Measurements from ENCODE around the gene PIEZO1. TPM values are rescaled to one million over a fixed set of nuclear protein-coding genes. Genes with fewer than 3 reads are reported as not detected.

PIEZO1 gene
- total RNA-seq, 1 experiment from 2014 or later, result 375 TPM

DNA sequence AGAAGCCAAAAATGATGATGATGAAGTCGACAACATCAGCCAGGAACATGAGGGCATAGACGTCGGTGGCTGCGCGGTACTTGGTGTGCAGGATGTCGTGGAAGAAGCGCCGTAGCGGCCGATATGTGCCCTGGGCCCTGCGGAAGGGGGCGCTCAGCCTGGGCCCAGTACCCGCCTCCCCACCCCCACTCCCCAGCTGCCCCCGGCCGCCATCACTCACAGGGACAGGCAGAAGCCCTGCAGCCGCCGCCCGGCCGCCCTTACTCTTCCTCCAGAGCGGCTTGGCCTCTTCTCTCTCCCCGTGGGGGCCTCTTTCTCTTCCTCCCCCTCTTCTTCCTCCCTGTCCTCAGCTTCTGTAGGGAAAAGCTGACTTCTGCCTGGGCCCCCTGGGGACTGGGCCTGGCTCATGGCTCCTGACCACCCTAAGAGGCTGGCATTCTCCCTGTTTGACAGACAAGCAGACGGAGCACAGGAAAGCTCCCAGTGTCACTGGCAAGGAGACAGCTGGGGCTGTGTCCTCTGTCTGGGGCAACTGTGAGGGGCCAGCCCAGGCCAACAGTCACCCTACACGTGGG, 64.5 kb downstream of the PIEZO1 start:
- DNase-seq (ENCODE audit: low spot score), result no peak

- DNase-seq (ENCODE audit: low spot score), result no peak
Observed at GRCh38 chr16:88719933-88720296, 65.1 kb downstream of the PIEZO1 start.

GRCh38 chr16:88719267-88719932, 65.6 kb downstream of the PIEZO1 start:
- DNase-seq (ENCODE audit: low spot score), result no peak

DNA sequence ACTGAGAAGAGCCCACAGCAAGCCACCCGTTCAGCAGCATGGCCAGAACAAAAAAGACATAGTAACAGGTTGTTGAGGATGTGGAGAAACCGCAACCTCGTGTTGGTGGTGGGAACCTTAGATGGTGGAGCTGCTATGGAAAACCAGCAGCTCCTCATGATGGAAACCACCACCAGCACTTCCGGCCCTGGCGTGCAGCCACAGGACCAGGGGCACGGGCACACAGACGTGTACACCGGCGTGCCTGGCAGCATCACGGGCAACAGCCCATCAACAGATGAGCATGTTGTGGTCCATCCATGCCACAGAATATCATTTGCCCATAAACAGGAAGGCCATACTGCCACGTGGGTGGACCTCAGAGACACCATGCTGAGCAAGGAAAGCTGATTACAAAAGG, 66.8 kb downstream of the PIEZO1 start:
- no peak for DNase-seq (ENCODE audit: low spot score)

- no peak for DNase-seq (ENCODE audit: low spot score)
Observed at GRCh38 chr16:88716601-88717001, 68.4 kb downstream of the PIEZO1 start.

DNA sequence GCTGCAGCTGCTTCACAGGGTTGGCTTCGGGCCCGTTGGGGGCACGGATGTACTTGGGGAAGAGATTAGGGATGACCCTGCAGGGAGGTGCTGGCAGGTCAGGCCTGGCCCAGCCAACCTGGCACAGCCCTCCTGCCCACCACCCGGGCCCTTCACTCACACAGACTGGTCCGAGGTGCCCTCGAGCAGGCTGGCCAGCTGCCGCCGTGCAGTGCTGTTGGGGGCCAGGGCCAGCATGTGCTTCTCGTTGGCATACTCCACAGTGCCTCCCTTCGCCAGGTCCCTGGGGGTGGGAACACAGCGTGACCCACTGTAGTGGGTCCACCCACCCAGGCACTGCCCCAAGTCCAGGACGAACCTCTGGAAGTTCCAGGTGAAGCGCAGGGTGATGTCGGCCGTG, 68.8 kb downstream of the PIEZO1 start:
- no peak for DNase-seq (ENCODE audit: low spot score)

- DNase-seq (ENCODE audit: low spot score), result no peak
Observed at GRCh38 chr16:88715312-88716190, 69.5 kb downstream of the PIEZO1 start.

GRCh38 chr16:88714420-88715302, 70.4 kb downstream of the PIEZO1 start:
- DNase-seq (ENCODE audit: low spot score), result no peak

- peak; percentile 33 for DNase-seq (ENCODE audit: low spot score)
Observed at GRCh38 chr16:88713568-88714419, 71.2 kb downstream of the PIEZO1 start.

GRCh38 chr16:88713054-88713453, 72.0 kb downstream of the PIEZO1 start:
- no peak for DNase-seq (ENCODE audit: low spot score)

DNA sequence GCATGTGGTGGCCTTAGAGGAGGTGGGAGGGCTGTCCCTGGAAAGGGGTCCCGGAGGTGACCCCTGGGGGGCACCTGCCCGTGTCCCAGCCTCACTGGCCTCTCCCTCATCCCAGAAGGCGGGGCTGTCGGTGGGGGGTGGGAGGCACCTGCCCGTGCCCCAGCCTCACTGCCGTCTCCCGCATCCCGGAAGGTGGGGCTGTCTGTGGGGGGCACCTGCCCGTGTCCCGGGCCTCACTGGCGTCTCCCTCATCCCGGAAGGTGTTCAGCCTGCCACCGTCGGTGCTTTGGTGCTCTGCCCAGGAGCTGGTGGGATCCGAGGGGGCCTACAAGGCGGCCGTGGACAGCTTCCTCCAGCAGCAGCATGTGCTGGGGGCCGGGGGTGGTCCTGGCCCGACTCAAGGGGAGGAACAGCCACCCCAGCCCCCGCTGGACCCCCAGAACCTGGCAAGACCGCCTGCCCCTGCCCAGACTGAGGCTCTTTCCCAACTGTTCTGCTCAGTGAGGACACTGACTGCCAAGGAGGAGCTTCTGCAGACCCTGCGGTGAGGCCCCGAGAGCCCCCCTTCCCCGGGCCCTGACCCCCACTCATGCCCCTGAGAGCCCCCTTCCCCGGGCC, 72.5 kb downstream of the PIEZO1 start:
- DNase-seq (ENCODE audit: low spot score), result no peak

GRCh38 chr16:88711750-88712340, 73.2 kb downstream of the PIEZO1 start:
- peak; percentile 18 for DNase-seq (ENCODE audit: low spot score)

- DNase-seq (ENCODE audit: low spot score), result no peak
Observed at GRCh38 chr16:88710556-88710955, 74.5 kb downstream of the PIEZO1 start.

DNA sequence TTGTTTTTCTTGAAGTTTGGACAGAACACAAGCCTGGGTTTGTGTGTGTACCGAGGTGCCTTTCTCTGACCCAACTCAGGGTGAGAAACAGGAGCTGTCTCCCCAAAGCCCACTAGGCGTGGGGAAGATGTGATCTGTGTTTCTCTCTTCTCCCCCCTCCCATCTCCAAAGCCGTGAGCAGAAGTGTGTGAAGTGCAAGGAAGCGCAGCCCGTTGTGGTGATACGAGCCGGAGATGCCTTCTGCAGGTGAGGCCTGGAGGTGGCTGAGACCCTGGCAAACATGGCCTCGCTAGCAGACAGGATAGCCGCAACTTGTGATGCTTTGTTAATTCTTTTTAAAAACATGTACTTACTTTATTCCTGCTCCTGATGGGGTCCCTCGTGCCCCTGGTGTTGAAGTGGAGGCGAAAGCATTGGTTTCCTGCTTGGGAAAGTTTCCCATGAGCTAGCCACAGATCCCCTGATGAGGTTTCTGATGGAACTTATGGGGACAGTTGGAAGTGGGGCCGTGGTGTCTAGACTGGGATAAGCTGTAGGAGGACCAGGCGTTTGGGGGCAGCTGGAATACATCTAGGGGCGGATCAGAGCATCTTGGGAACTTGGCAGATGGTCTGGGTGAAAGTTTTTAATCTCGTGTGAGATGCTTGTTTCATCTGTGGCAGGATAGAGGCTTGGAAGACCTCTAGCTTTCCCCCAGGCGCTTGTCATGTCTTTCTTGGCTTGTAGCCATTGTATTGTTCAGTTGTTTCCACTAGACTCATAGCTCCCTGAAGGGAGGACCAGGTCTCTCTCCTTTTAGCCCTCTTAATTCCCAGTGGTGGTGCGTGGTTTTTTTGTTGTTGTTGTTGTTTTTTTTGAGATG, 77.8 kb downstream of the PIEZO1 start:
- DNase-seq (ENCODE audit: low spot score), result peak; percentile 12

DNA sequence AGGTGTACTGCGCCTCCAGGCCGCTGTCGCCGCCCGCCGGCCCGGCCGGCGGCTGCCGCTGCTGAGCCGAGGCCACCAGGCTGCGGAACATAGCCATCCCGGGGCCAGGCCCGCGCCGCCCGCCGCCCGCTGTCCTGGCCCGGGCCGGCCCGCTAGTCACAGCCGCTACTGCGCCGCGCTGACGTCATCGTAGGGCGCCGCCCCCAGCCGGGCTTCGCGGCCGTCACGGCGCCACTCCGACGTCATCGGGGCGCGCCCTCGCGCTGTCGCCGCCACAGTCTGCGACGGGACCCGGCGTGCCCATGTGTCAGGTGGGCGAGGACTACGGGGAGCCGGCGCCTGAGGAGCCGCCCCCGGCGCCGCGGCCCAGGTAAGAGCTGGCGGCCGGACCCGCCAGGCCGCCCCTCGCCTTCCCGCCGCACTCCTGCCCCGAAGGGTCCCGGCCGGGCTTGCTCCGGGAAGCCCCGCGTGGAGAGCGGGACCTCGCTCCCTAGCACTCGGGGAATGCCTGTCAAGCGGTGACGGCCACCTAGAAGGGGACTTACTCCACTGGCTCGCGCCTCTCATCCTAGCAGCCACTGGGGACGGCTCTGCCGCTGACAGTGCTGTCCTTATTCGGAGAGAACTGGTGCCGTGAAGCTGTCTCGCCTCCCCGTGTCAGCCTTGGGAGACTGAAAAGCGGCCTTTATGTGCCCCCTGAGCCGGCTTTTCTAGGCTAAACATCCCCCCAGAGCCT, 78.6 kb downstream of the PIEZO1 start, which contains the start of the genes CTU2 and RNF166:
Gene CTU2, plus strand, starts transcription at position 275 of the 736 bp plus-strand sequence. Its CDS starts 28 bp downstream, at position 303.
Gene RNF166, minus strand, starts transcription at position 180 of the 736 bp plus-strand sequence. Its CDS starts 83 bp downstream, at position 97.
- peak; percentile 87 for DNase-seq (ENCODE audit: low spot score)

DNA sequence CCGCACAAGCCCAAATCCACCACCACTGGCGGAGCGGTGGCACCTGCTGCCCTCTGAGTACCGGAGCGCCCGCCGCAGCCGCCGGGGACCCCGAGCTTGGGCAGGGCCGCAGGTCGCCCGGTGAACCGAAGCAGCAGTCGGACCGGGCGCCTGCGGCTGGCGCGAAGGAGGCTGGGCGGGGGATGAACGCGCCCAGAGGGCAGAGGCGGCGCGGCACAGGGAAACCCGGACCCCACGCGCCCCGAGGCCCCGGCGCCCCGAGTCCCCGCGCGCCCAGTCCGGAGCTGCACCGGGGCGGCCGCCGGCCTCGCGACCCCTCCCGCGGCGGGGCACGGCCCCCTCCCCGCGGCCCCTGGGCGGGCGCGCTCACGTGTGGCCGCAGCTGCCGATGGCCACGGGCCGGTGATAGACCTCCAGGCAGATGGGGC, 79.2 kb downstream of the PIEZO1 start:
- DNase-seq (ENCODE audit: low spot score), result no peak

DNA sequence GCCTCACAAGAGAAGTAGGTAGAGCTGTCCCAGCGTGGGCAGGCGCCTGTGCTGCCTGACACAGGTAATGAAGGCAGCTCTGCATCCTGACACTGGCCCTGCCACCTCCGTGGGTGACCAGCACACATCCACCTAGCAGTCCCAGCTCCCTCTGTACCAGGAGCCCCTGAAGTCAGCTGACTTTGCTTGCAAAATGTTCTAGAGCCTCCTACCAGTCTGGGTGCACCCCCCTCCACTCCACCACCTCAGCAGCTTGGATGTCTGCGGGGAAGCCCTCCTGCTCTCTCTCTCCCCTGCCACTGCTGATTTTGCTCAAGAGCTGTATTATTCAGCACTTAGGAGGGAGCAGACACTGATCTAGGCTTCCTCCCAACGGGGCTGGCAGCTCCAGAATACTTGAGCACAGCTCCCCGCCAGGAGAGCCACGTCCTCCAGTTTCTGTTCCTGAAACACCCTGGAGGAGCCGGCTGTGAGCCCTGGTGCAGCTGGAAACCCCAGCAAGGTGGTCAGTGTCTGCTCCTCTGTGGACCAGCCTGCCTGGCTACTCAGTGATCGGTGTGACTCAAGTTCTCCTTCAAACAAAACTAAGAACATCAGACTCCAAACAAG, 79.8 kb downstream of the PIEZO1 start:
- DNase-seq (ENCODE audit: low spot score), result peak; percentile 18
